ENCODE data around the gene RERE. TPM values are rescaled to one million over a fixed set of nuclear protein-coding genes. Genes with fewer than 3 reads are reported as not detected.
A peak's percentile ranks its signal among the peaks of the same experiment; 100 is the strongest.

RERE gene
- total and polyA plus RNA-seq, 7 donors = 38.8 to 308 (median 99.7) TPM

GRCh38 chr1:8782955-8783354 is 34.5 kb downstream of the RERE start:
- ATAC-seq (no peak), DNase-seq (no peak)
- TF ChIP-seq CTCF (IDR thresholded peaks at IDR 0.05) = no peak
- H3K27ac ChIP-seq = no peak overlapping the region
- peaks cover 4% of the 10 kb centered on the region for H3K4me1 ChIP-seq
- H3K4me3 ChIP-seq = no peak overlapping the region
- 95 to 98% (median 98%) methylated on average over 2 of the region's 2 CpGs for WGBS, 3 donors
- no peaks in the 10 kb centered on the region for H3K9me3 ChIP-seq
- H3K27me3 ChIP-seq (ENCODE audit: insufficient read depth in 3 of 3, low read length in 2 of 3) = no peaks in the 10 kb centered on the region
- no peaks in the 10 kb centered on the region for H3K36me3 ChIP-seq (ENCODE audit: insufficient read depth in 1 of 2, low read depth in 1 of 2)
- intact Hi-C loops (cut with DNase I) = no loop called here

GRCh38 chr1:8782001-8782620 is 35.3 kb downstream of the RERE start:
- Histone ChIP-seq H3K9me3 (no peaks in the 10 kb centered on the region), H3K4me3 (no peak overlapping the region), H3K27me3 (ENCODE audit: insufficient read depth in 3 of 3, low read length in 2 of 3) (no peaks in the 10 kb centered on the region), H3K4me1 (peaks cover 4% of the 10 kb centered on the region), H3K27ac (no peak overlapping the region), H3K36me3 (ENCODE audit: insufficient read depth in 1 of 2, low read depth in 1 of 2) (no peaks in the 10 kb centered on the region)
- TF ChIP-seq CTCF (IDR thresholded peaks at IDR 0.05) = no peak
- intact Hi-C loops (cut with DNase I) = no loop called here
- DNase-seq = no peak
- ATAC-seq = no peak
- WGBS, 3 donors = 61 to 80% (median 64%) methylated on average over 3 of the region's 3 CpGs

GRCh38 chr1:8780405-8780804 is 37.0 kb downstream of the RERE start:
- H3K4me1 ChIP-seq = peaks cover 4% of the 10 kb centered on the region
- no peaks in the 10 kb centered on the region for H3K9me3 ChIP-seq
- peak; percentile 27 to 68 (median 49) for ATAC-seq
- no peak overlapping the region for H3K4me3 ChIP-seq
- DNase-seq = no peak
- no peak for TF ChIP-seq CTCF (IDR thresholded peaks at IDR 0.05)
- no peaks in the 10 kb centered on the region for H3K27me3 ChIP-seq (ENCODE audit: insufficient read depth in 3 of 3, low read length in 2 of 3)
- H3K27ac ChIP-seq = peak overlapping the region; percentile 58
- H3K36me3 ChIP-seq (ENCODE audit: insufficient read depth in 1 of 2, low read depth in 1 of 2) = no peaks in the 10 kb centered on the region
- intact Hi-C loops (cut with DNase I) = no loop called here
- WGBS, 3 donors = 50 to 78% (median 52%) methylated on average over 1 of the region's 1 CpG

GRCh38 chr1:8777867-8778266 is 39.6 kb downstream of the RERE start:
- H3K27me3 ChIP-seq (ENCODE audit: insufficient read depth in 3 of 3, low read length in 2 of 3) = no peaks in the 10 kb centered on the region
- intact Hi-C loops (cut with DNase I) = no loop called here
- TF ChIP-seq CTCF (IDR thresholded peaks at IDR 0.05) = no peak
- H3K36me3 ChIP-seq (ENCODE audit: insufficient read depth in 1 of 2, low read depth in 1 of 2) = no peaks in the 10 kb centered on the region
- H3K4me1 ChIP-seq = peaks cover 4% of the 10 kb centered on the region
- ATAC-seq = no peak
- no peak overlapping the region for H3K27ac ChIP-seq
- no peak for DNase-seq
- no peak overlapping the region for H3K4me3 ChIP-seq
- no peaks in the 10 kb centered on the region for H3K9me3 ChIP-seq

GRCh38 chr1:8776104-8776503 is 41.3 kb downstream of the RERE start:
- Histone ChIP-seq H3K27ac (no peak overlapping the region), H3K9me3 (no peaks in the 10 kb centered on the region), H3K36me3 (ENCODE audit: insufficient read depth in 1 of 2, low read depth in 1 of 2) (no peaks in the 10 kb centered on the region), H3K4me1 (peaks cover 4% of the 10 kb centered on the region), H3K4me3 (no peak overlapping the region), H3K27me3 (ENCODE audit: insufficient read depth in 3 of 3, low read length in 2 of 3) (no peaks in the 10 kb centered on the region)
- intact Hi-C loops (cut with DNase I) = no loop called here
- no peak for DNase-seq
- WGBS, 3 donors = 85 to 88% (median 86%) methylated on average over 5 of the region's 5 CpGs
- no peak for ATAC-seq
- TF ChIP-seq CTCF (IDR thresholded peaks at IDR 0.05) = no peak
